Measurements from ENCODE around the gene ANTXR1.
"Not testable (repeated sequence)": the region's sequence is repeated elsewhere in the genome, so short reads cannot be mapped to it uniquely, and the experiment has no call there.

Gene ANTXR1

DNA sequence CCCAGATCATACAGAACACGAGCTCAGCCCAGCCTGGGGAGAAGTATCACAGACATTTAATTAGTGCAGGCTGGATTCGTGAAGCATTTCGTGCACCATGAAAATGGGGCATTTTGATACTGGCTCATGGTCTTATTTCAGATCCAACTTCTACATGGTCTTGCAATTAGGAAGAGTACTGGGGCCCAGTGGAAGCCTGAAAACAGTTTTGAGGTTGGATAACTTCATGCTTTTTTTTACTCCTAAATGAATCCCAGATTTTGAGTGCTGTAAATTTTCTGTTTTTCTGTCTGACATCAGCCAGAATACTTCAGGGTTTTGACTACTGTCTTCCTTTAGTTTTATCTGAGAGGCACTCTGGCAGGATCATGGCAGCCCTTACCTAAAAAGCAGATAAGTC, 213.9 kb downstream of the ANTXR1 start:
- no peak for DNase-seq

DNA sequence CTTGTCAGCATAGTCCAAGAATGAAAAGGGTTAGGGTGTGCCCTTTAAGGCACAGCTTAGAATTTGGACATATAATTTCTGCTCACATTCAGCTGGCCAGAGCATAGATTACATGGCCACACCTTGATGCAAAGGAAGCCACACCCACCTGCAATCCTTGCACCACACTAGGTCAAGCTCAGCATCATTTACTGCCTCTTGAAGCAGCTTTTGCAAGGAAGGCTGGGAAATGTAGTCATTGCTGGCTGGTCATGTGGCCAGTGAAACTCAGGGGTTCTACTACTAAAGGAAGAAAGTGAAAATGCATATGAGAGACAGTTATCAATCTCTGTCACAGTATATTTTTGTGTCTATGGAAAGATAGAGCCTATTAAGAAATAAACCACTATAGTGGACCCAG, 214.7 kb downstream of the ANTXR1 start:
- no peak for DNase-seq

DNA sequence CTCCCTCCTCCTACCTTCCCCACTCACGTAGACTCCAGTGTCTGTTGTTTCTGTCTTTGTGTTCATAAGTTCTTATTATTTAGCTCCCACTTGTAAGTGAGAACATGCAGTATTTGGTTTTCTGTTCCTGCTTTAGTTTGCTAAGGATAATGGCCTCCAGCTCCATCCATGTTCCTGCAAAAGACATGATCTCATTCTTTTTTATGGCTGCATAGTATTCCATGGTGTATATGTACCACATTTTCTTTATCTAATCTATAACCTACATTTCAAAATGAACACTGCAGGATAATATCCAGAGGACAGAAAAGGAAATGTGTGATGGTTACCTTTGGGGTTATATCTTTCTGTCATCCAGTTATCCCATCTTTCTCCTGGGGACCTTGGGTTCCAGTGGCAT, 218.0 kb downstream of the ANTXR1 start:
- not testable (repeated sequence) for DNase-seq

DNA sequence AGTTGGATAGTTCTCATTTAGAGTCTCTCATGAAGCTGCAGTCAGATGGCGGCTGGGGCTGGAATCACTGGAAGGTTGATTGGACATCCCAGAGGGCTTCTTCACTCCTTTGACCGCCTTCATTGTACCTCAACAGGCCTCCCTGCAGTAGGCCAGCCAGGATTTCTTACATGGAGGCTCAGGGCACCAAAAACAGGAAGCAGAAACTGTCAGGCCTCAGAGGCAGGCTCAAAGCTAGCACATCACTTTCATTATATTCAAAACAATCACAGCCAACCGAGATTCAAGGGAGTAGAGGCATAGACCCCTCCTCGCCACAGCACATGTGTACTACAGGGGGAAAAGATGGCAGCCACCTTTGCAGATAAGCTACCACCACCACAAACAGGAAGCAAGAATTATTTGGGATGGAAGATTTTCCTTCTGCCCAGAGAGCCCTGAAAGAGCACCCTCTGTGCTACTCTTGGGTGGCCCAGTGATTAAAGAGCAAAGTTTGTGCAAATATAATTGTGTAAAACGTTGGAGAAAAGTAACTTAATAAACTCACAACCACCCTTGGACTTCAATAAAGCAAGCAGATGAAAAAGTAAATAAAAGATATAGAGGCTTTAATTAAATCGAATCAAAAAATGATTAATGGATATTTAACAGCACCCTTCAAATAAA, 218.8 kb downstream of the ANTXR1 start:
- no peak for DNase-seq

DNA sequence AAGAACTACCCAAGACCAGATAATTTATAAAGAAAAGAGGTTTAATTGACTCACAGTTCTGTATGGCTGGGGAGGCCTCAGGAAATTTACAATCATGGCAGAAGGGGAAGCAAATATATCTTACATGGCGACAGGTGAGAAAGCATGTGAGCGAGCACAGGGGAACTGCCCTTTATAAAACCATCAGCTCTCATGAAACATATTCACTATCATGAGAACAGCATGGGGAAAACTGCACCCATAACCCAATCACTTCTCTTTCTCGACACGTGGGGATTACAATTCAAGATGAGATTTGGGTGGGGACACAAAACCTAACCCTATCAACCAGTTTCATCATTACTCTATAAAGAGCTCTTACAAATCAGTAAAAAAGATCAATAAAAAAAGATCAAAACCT, 222.9 kb downstream of the ANTXR1 start:
- not testable (repeated sequence) for DNase-seq

DNA sequence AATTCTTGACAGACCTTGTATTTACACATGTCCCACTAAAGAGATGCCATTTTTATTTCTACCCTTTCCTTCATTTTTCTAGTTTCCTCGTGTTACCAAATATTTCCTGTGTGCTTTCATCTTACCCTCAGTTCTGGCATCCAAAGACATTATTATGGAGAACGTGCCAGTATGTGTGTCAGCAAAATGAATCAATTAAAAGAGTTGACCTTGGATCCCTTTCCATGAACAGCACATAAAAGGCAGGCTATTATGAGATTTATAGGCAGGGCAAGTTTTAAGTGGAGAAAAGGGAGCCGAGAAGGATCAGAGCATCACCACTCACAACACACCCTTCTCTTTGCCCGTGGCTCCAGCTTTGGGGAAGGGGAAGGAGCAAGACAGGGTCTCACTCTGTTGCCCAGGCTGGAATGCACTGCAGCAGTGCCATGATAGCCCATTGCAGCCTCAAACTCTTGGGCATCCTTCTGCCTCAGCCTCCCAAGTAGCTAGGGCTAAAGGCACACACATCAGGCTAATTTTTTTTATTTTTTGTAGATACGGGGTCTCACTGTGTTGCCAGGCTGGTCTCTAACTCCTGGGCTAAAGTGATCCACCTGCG, 224.2 kb downstream of the ANTXR1 start:
- no peak for DNase-seq

DNA sequence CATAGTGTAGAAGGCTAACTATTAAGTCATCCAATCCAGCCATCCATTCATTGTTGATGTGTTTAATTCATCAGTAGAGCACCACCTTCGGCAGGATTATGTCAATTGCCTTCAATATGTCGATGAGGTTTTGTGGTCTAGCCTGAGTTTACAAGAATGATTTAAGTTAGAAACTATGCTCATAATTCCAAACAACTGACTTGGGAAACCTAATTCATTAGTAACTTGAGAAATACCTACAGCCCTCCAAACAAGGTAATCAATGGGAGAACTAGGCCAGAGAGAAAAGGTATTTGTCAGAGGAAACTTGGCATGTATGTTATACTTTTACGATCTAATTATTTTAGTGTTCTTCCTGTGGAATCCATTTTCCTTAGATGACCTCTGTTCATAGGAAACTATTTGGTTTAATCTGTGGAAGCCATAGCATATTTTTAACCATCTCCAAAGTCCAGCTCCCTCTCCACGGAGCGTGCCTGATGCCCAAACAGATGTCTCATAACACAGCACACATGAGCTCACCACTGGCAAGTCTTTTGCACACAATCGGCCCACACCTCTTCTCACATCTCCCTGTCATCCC, 225.6 kb downstream of the ANTXR1 start:
- no peak for DNase-seq

DNA sequence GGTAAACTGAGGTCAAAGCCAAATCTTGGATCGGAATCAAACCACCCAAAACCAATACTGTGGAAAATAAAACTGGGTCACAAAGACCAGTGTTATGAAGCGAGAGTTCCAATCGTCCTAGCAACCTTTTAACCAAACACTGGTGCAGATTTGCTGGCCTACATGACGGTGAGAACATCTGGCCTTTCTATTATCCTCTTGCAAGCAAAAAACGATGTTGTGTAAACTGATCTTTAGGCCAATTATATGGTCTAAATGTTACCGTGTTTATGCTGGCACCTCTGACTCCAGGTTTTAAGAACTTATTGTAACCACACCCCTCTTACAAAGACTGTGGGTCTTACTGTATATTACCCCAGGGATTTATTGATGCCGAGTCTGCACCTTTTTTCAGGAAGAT, 228.1 kb downstream of the ANTXR1 start:
- DNase-seq, result no peak

DNA sequence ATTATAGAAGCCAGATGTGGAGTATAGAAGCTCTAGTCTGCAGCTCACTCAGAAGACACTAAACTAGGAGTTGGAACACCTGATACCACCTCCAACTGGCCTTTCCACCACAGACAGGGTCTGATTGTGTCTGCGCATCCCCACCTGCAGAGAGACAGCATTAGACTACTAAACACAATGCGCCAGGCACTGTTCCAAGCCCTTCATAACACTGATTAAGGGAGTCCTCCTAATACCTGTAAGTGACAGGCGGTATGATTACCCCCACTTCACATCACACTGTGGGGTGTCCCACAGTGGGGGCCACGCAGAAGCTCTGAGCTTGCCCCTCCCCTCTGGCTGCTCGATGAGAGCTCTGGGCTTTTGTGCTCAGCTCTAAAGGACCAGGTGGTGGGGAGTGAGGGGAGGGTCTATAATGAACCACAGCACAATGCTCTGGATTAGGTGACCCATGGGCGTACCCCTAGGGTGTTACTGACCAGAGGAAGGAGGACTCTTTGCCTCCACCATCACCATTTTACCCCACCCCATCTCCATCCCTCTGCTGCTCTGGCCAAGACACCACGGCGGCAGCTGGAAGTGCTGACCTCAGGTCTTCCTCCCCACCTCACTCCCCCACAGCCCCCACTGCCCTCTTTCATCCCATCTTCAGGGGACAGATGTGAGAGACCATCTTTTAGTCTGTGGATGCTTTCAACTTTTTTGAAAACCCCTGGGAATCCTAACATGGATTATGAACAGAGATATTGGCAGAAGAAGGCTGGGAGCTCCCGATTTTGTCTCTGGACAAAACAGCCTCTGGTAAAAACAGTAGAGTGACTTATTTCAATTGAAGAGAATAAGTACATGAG, 228.9 kb downstream of the ANTXR1 start:
- DNase-seq, result no peak

DNA sequence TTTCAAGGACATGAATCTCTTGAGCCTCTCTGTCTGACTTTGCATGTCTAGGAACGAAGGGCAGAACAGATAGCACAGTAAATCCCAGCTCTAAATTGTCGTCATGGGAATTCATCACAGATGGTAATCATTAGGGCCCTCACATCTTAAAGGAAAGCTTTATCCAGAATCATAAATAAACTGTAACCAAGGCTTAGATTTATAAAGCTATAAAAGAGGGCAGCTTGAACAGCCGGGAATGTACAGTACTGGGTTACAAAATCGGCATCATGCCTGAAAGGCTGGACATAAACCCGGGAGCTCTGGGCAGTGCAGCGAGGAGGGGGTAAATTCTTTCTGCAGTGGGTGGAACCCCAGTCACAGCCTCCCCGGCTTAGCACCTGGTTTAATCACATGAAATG, 229.7 kb downstream of the ANTXR1 start:
- no peak for DNase-seq

DNA sequence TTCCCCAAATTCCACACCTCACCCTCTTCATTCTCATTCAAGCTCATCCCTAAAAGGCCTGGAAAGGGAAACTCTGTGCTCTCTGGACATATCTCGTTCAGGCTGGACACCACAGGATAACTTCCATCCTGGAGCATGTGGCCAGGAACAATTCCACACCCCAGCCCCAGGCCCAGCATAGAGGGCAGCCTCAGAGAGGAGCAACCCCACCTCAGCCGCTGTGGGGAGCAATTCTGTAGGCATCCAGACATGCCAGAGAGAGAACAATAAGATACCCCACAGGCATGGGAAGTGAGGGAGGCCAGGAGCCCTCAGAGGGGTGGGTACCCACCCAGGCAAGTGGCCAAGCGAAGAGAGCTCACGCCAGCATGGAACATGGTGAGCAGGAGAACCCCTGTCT, 230.7 kb downstream of the ANTXR1 start:
- DNase-seq, result no peak

DNA sequence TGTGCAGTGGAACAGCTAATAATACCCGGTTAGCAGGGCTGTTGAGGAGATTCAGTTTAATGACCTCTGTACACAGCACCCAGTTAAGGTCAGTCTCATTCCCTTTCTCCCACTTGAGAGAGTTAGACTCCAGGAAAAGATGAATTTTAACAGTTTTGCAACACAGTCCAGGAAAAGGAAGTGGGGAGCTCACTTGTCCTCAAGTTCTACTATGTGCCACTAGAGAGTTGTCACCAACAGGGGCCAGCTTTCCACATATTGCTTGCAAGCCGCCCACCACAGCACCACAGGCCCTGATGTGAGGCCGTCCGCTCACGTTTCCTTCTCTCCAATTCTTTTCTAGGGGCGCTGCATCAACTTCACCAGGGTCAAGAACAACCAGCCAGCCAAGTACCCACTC, 231.9 kb downstream of the ANTXR1 start:
- DNase-seq, result no peak

DNA sequence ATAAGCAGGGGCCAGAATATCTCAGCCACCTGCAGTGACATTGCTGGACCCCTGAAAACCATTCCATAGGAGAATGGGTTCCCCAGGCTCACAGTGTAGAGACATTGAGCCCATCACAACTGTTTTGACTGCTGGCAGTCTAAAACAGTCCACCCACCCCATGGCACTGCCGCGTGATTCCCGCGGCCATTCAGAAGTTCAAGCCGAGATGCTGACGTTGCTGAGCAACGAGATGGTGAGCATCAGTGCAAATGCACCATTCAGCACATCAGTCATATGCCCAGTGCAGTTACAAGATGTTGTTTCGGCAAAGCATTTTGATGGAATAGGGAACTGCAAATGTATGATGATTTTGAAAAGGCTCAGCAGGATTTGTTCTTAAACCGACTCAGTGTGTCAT, 234.6 kb downstream of the ANTXR1 start:
- DNase-seq, result peak in 13 of 58 donors; percentile 2 to 25 (median 8)

DNA sequence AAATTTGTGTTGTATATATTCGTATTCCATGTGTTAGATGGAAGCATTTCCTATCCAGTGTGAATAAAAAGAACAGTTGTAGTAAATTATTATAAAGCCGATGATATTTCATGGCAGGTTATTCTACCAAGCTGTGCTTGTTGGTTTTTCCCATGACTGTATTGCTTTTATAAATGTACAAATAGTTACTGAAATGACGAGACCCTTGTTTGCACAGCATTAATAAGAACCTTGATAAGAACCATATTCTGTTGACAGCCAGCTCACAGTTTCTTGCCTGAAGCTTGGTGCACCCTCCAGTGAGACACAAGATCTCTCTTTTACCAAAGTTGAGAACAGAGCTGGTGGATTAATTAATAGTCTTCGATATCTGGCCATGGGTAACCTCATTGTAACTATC, 235.3 kb downstream of the ANTXR1 start:
- DNase-seq, result no peak

DNA sequence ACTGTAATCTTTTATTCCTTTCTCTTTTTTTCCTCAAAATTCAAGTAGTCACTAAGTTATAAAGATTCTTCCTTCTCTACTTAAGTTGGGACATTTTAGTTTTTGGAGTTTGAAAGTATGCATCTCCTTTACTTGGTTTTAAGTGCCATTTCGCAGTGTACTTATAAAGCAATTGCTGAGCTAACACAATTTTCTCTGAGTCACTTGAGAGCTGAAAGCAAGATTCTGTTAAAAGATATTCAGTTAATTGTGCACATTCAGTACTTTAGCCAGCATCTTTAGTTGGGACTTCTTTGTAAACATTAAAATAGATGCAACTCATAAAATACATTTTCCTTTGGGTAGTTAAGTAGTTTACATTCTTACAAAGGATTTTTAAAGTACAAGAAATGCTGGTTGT, 238.0 kb downstream of the ANTXR1 start:
- DNase-seq, result no peak

DNA sequence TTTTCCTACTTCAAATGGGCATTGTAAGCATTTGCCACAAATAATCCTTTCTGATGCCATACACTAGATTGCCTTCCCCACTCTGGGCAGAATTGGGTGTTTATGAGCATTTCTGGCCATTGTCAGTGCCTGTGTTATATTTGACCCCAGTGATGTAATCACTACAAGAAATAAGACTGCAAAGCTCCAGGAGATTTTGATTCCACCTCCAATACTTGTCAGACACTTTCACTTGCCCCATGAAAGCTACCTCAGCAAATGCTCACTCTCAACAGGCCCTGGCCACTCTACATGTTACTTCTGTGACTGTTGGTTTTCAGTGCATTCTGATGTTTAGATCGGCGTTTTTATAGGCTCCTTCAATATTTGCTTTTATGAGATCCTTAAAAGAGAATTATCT, 239.0 kb downstream of the ANTXR1 start:
- DNase-seq, result no peak

DNA sequence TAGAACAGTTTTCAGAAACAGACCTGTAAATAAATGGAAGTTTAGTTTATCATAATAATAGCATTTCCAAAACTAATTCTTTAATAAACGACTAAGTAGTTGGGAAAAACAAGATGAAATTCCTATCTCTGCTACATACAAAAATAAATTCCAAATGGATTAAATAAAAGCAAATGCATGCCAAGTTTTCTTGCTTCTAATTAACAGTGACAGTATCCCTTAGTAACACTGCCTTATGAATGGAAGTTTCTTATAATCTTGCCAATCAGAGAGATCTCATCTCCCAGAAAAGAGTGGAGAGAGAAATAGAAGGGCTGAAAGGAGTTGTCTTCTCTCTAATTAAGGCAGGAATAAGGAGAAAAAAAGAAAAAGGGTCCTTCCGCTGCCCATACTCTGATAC, 240.1 kb downstream of the ANTXR1 start:
- DNase-seq, result no peak

DNA sequence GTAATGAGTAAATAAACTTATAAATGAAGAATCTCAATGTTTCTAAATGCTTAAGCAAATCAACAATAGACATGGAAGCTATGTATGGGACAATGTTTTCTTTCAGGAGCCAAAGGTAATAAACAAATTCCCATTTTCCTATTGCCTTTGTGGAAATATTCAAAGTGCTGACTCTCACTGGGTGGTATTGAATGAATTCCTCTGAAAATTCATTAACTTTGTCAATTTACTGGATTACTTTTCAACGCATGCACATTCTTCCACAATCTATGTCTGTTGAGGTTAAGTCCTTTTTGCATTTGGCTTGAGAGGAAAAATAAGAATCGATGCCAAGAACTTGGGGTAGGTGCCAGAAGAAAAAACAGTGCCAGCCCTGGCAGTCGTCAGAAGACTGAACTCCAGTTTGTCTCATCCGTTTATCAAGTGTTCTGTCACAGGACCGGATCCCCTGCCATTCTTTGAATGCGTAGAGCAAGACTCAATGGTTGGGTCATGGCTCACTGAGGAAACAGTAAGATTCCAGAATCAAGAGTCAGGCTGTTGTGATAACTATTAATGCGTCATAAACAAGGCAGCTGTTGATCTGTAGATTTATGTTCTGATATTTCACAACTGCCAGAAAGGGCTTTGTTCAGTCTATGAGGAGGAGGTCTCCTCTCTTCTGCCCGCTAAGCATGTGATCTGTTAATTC, 240.8 kb downstream of the ANTXR1 start:
- peak in 8 of 58 donors; percentile 5 to 25 (median 12) for DNase-seq

DNA sequence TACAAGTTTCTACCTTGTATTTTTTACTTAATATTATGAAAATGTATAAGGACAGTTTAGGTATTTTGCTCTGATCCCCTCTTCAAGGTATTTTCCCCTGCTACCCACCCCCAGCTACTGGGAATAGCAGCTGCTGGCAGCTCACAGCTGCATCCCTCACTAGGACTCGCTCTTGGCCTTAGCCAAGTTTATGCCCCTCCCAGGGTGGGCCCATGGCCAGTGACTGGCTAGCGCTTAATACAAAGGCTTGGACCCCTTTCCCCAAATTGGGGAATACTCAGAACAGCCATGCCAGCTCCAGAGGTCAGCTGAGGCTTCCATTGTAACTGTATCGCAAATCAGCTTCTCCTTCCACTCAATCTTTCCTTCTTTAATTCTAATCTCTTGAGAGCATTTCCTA, 242.8 kb downstream of the ANTXR1 start:
- peak in 2 of 58 donors; percentile 4 to 11 for DNase-seq

DNA sequence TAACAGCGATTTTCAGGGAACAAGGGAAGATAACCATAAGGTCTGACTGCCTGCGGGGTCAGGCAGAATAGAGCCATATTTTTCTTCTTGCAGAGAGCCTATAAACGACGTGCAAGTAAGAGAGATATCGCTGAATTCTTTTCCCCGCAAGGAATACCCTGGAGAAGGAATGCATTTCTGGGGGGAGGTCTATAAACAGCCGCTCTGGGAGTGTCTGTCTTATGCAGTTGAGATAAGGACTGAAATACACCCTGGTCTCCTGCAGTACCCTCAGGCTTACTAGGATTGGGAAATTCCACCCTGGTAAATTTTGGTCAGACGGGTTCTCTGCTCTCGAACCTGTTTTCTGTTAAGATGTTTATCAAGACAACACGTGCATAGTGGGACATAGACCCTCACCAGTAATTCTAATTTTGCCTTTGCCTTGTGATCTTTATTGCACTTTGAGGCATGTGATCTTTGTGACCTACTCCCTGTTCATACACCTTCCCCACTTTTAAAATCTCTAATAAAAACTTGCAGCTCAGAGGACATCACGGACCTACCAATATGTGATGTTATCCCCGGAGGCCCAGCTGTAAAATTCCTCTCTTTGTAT, 247.1 kb downstream of the ANTXR1 start:
- DNase-seq, result not testable (repeated sequence)

DNA sequence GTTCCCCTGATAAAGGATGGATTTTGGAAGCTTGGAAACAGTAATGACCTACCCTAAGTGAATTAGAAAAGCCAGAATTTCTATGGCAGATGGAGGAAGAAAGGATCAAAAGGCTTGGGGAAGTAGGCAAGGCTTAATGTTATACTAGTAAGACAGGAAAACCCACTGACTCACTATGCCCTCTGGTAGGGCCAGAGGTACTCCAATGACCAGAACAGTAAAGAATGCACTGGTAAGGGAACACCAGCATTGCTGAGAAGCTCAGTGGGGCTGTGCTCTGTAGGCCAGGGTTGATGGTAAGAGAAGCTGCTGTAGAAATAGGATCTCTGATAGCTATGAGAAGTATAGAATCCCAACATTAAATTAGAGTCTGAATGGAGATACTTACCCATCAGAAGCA, 247.7 kb downstream of the ANTXR1 start:
- no peak for DNase-seq
